Fibroblast of villous mesenchyme (primary cell): ENCODE measurements around the gene LRP5. TPM values are rescaled to one million over a fixed set of nuclear protein-coding genes. Genes with fewer than 3 reads are reported as not detected.
"Not testable (repeated sequence)": the region's sequence is repeated elsewhere in the genome, so short reads cannot be mapped to it uniquely, and the experiment has no call there.

ENCODE experiments used
- DNase-seq: peaks from one replicate; pipeline ENCODE4 v3.0.0-alpha.2; 2010; ENCODE audit warnings: low read depth
- H3K4me3 ChIP-seq: 2 replicates; pipeline ENCODE4 v1.5.1; 2011; ENCODE audit warnings: low read depth, mild to moderate bottlenecking, low read length
- total RNA-seq: library from RNA; depleted of rRNA; stranded (reverse); fragments of >200 nt; gene quantifications from 2 replicates; pipeline ENCODE4 v1.2.3, GENCODE V29; 2012
- TF ChIP-seq, protein P1 (sequence below): IDR thresholded peaks from 2 replicates; pipeline ENCODE4 v1.5.1; 2012; ENCODE audit warnings: low read depth, mild to moderate bottlenecking, low read length; ENCODE audit not compliant: insufficient read depth

LRP5 gene
- total RNA-seq, 1 donor: 31.5 TPM

GRCh38 chr11:68295940-68296339 is 16.5 kb upstream of the LRP5 start:
- H3K4me3 ChIP-seq: no peak overlapping the region
- DNase-seq: no peak
- TF ChIP-seq, protein P1, sequence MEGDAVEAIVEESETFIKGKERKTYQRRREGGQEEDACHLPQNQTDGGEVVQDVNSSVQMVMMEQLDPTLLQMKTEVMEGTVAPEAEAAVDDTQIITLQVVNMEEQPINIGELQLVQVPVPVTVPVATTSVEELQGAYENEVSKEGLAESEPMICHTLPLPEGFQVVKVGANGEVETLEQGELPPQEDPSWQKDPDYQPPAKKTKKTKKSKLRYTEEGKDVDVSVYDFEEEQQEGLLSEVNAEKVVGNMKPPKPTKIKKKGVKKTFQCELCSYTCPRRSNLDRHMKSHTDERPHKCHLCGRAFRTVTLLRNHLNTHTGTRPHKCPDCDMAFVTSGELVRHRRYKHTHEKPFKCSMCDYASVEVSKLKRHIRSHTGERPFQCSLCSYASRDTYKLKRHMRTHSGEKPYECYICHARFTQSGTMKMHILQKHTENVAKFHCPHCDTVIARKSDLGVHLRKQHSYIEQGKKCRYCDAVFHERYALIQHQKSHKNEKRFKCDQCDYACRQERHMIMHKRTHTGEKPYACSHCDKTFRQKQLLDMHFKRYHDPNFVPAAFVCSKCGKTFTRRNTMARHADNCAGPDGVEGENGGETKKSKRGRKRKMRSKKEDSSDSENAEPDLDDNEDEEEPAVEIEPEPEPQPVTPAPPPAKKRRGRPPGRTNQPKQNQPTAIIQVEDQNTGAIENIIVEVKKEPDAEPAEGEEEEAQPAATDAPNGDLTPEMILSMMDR: no peak

DNA sequence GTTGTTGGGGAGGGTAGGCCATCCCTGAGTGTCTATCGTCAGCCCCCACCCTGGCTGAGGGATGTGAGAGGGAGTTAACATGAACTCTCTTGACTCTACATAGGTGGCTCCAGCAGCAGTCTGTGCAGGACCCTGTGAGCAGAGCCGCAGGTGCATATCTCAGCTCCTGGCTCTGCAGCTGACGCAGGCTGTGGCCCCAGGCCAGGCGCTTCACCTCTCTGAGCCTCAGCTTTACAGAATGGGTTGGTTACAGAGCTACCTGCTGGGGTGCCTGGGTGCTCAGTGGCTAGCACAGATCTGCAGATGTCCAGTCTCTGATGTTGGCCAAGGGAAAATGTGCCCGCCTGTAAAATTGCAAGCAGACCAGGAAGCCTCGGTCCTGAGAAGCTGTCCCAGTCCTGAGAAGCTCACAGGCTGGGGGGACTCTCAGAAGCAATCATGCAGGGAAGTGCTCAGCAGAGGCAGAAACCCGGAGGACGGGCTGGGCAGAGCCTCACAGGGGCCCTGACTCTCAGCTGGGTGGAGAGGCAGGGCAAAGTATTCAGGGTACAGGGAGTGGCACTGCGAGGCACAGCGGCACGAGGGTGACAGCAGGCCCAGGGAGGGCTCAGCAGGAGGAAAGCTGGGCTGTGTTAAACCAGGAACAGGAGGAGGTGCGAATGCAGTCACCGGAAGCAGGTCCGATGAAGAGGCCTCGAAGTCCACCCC is 15.9 kb upstream of the LRP5 start:
- no peak overlapping the region for H3K4me3 ChIP-seq
- TF ChIP-seq, protein P1: no peak
- DNase-seq: no peak

DNA sequence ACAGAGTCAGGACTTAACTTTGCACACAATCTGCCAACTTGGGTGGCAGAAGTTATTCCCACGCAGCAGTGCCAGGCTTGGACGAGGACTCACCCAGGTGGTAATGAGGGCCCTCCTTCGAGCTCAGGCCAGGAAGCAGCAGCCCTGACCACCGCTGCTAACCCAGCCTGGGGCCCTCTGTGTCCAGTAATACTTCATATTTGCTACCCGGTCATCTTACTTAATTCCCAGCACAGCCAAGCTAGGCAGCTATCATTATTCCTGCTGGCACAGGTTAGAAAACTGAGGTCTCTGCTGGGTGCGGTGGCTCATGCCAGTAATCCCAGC is 15.4 kb upstream of the LRP5 start:
- no peak overlapping the region for H3K4me3 ChIP-seq
- TF ChIP-seq, protein P1: no peak
- DNase-seq: no peak

DNA sequence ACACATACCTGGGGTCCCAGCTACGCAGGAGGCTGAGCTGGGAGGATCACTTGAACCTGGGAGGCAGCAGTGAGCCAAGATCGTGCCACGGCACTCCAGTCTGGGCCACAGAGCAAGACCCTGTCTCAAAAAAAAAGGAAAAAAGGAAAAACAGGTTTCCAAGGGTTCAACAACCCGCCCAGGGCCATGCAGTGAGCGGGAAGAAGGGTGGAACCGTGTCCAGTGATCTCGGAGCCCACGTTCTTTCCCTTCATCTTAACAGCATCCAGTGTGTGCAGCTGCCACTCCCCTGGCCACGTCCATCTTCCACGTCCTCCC is 14.9 kb upstream of the LRP5 start:
- TF ChIP-seq, protein P1: no peak
- no peak for DNase-seq
- no peak overlapping the region for H3K4me3 ChIP-seq

GRCh38 chr11:68297812-68298658 is 14.4 kb upstream of the LRP5 start:
- peak; percentile 62 for DNase-seq
- H3K4me3 ChIP-seq: no peak overlapping the region
- TF ChIP-seq, protein P1: peak; percentile 93

GRCh38 chr11:68298659-68299516 is 13.5 kb upstream of the LRP5 start:
- TF ChIP-seq, protein P1: no peak
- no peak for DNase-seq
- no peak overlapping the region for H3K4me3 ChIP-seq

GRCh38 chr11:68299517-68299879 is 12.9 kb upstream of the LRP5 start:
- DNase-seq, H3K4me3 ChIP-seq: not testable (repeated sequence)
